Renal cortex interstitium (tissue), 11 donors: ENCODE measurements around the gene TBCK. TPM values are rescaled to one million over a fixed set of nuclear protein-coding genes. Genes with fewer than 3 reads are reported as not detected.
A peak's percentile ranks its signal among the peaks of the same experiment; 100 is the strongest.
"Not testable (repeated sequence)": the region's sequence is repeated elsewhere in the genome, so short reads cannot be mapped to it uniquely, and the experiment has no call there.

Experiments
- DNase-seq, 11 donors: peaks; one replicate each; pipeline ENCODE4 v3.0.0-alpha.2; 2013; ENCODE audit warnings: low read depth in 9 of 11, low spot score in 4 of 11; ENCODE audit errors: extremely low read depth in 1 of 11
- polyA plus RNA-seq, 3 donors: library from polyadenylated mRNA; unstranded; fragments of 120-200 nt; gene quantifications; one replicate each; pipeline ENCODE4 v1.2.1, GENCODE V29; 2013; ENCODE audit not compliant: insufficient read length in 3 of 3

Gene TBCK
- polyA plus RNA-seq, 3 donors, result 51.4 to 67.8 (median 61.4) TPM

DNA sequence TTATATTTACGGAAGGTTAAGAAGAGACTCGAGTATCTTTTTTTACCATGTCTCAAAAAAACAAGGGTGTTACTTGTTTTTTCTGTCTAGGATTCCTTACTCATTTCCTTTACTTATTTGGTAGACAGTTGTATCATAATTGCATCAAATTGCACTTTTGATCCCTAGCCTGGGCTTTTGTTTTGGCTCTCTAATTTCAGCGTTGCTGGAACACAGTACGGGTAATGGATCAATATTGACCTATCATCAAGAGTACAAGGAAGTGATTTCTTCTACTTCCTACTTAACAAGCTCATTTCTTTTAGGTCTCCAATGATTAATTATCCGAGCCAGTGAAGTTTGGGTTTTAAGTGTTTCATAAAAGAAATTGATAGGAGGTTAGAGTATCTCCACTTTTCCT, 17.2 kb upstream of the TBCK start:
- no peak for DNase-seq

- peak in 3 of 11 donors; percentile 7 to 27 (median 18) for DNase-seq
Measured at GRCh38 chr4:106329041-106329618, 13.1 kb upstream of the TBCK start.

DNA sequence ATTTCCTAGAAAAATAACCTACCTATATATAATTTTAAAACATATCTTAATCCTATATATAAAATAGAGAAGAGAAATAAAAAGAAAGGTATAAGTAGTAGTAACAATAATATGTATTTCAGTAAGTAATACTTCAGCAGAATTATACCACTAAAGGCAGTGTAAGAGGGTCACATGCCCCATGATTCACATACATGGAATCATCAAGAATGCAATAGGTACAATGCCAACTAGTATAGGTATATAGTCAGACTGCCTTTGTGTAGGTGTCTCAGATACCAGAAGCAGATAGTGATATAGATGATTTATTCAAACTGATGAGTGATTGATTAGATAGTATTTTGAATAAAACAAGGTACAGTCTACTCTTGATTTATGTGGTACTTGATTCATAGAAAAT, 9.8 kb upstream of the TBCK start:
- no peak for DNase-seq

- no peak for DNase-seq
Measured at GRCh38 chr4:106323119-106323518, 7.1 kb upstream of the TBCK start.

DNA sequence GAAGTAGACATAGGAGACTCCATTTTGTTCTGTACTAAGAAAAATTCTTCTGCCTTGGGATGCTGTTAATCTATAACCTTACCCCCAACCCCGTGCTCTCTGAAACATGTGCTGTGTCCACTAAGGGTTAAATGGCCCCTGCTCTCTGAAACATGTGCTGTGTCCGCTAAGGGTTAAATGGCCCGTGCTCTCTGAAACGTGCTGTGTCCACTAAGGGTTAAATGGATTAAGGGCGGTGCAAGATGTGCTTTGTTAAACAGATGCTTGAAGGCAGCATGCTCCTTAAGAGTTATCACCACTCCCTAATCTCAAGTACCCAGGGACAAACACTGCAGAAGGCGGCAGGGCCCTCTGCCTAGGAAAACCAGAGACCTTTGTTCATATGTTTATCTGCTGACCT, 5.8 kb upstream of the TBCK start:
- DNase-seq, result not testable (repeated sequence)

DNA sequence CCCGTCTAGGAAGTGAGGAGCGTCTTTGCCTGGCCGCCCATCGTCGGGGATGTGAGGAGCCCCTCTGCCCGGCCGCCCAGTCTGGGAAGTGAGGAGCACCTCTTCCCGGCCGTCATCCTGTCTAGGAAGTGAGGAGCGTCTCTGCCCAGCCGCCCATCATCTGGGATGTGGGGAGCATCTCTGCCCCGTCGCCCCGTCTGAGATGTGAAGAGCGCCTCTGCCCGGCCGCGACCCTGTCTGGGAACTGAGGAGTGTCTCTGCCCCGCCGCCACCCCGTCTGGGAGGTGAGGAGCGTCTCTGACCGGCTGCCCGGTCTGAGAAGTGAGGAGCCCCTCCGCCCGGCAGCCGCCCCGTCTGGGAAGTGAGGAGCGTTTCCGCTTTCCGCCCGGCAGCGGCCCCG, 5.2 kb upstream of the TBCK start:
- DNase-seq, result not testable (repeated sequence)

DNA sequence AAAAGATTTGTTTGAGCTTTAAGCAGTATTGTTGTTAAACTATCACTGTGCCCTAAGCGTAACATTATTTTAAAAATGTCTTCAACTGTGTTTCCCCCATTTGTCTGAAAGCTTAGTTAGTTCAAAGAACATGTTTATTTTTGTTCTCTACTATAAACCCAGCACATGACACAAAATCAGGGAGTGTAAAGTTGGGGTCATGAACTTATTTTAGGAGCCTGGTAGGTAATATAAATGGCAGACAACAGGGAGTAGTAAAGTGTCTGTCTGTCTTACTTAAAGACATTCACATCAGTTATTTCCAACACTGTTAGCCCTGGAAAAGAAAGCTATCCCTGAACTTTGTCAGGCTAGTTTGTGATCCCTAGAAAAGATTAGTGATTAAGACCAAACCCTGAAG, 4.2 kb upstream of the TBCK start:
- DNase-seq, result no peak

GRCh38 chr4:106318511-106318910, 2.5 kb upstream of the TBCK start:
- no peak for DNase-seq

- DNase-seq, result no peak
Measured at GRCh38 chr4:106317815-106318214, 1.8 kb upstream of the TBCK start.

- peak in 4 of 11 donors; percentile 4 to 22 (median 8) for DNase-seq
Measured at GRCh38 chr4:106316773-106317409, 882 bp upstream of the TBCK start.

GRCh38 chr4:106315476-106315967, 487 bp downstream of the TBCK start:
- DNase-seq, result peak in 3 of 11 donors; percentile 17 to 39 (median 29)

GRCh38 chr4:106314960-106315359, 1.0 kb downstream of the TBCK start:
- no peak for DNase-seq

DNA sequence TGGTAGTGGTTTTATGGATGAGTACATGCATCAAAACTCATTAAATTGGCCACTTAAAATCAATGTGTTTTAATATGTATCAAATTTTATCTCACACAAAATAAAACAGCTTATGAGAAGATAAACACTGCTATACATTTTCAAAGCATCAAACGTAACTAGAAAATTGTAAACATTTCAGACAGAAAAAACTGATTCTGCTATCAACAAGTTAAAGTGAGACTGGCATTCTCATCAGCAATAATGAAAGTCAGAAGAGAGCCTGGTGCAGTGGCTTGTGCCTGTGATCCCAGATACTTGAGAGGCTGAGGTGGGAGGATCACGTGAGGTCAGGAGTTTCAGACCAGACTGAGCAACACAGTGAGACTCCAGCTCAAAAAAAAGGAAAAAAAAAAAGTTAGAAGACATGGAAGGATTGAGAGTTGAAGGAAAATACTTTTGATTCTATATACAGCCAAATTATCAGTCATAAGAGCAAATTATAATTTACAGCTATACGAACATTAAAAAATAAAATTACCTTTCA, 2.9 kb downstream of the TBCK start:
- no peak for DNase-seq

DNA sequence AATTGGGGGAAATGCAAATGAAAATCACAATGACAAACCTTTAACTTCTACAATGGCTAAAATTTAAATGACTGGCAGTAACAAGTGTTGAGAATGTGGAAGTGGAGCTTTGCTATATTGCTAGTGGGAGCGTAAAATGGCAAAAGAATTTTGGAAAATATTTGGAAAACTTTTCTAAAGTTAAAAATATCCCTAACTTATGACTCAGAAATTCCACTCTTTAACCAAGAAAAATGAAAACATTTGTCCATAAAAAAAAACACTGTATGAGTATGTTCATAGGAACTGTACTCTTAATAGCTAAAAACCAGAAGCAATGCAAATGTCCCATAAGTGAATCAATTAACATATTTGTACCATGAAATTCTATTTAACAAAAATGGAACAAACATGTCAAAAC, 3.6 kb downstream of the TBCK start:
- no peak for DNase-seq

DNA sequence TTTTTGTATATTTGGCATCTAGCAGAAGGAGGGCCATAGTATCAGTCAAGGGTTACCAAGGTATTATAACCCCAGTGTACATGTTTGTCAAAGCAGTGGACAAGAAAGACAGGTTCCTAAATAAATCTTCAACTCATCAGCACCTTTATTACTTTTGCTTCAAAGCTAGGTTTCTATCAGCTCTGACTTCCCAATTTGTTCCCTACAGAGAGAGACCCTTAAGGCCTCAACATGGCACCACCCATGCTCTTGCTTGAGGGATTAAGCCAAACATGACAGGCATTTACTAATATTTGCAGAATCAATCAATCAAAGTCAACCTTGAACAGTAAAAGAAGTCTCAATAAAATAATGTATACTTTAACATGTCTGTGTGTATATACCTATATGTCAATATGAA, 9.4 kb downstream of the TBCK start:
- DNase-seq, result no peak

GRCh38 chr4:106305435-106306055, 10.5 kb downstream of the TBCK start:
- DNase-seq, result no peak

DNA sequence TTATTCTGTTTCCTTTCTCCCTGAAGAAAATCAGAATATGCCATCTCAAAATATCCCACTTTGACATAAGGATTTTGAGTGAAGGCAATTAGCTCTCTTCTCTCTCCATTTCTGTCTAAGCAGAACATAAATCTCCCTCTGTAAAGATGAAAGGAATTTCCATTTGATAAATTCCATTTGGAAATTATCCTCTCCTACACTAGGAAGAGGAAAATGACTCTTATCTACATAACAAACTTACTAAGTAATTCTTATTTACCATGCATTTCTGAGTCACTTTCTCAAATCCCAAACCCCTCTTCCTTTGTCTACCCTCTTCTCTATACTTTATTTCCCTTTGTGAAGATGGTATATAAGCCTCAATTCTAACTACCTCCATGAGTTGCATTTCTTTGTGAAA, 11.4 kb downstream of the TBCK start:
- no peak for DNase-seq

DNA sequence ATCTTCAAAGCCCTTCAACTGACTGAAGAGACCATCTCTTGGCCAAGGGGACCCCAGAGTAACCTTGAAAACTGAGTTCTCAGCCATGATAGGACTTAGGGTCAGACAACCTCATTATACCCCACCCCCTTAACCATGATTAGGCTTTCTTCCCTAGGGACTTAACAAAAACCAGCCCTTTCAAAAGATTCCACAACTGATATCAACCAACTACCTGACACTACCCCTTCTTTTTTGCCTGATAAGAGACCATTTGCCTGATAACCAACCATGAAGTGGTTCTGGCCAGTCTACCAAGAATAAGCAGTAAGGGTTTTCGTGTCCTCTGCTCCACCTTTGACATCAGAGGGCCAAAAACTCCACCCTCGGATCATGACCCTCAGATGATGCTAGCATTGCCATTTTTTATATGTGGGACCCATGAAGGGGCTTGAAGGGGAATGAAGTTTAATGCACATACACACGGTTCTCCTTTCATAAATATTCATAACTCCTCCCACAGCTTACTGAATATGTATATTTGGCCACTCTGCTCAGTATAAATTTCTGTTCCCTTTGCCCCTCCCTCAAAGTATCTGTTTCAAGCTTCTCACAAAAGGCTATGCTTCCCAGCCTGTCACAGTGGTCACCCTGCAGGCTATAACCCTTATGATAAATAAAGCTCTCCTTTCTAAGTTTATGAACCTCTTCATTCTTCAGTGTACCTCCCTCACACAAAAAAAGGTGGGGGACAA, 12.3 kb downstream of the TBCK start:
- no peak for DNase-seq

GRCh38 chr4:106302062-106302438, 14.0 kb downstream of the TBCK start:
- DNase-seq, result no peak
